ENCODE data around the gene MSI2. TPM values are rescaled to one million over a fixed set of nuclear protein-coding genes. Genes with fewer than 3 reads are reported as not detected.

Gene MSI2
- total RNA-seq, 1 donor from 2014 or later = 144 TPM

DNA sequence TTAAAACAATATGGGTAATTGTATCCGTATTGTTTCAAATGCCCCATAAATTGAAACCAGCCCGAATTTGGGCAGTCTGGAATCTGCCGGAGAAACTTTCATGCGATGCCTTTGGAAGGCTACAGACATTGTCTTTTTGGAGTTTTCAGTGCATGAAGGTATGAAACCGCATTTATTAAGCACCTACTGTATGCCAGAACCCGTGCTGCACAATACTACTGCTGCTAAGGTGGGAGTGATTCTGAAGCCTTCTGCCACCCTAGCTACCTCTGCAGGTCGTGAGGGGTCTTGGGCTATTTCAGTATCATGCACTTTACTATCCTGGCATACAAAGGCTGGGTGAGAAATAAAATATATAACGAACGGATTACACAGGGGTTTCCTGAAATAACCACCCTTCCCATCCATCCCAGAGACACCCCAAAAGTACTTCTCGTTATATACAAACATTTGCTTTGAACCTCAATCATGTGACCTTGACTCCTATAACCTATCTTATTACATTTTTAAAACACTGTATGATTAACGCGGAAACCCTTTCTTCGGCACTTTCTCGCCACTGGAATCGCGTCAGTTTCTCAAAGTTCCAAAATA lies 1.0 kb upstream of the MSI2 start:
- H3K4me1 Mint-ChIP-seq = peaks cover 30% of the 10 kb centered on the region
- DNase-seq (ENCODE audit: low spot score in 2 of 2, unreplicated experiment in 2 of 2) = no peak
- no peaks in the 10 kb centered on the region for H3K27me3 Mint-ChIP-seq (ENCODE audit: low read depth)
- peaks cover 2% of the 10 kb centered on the region for H3K36me3 Mint-ChIP-seq
- TF ChIP-seq, protein P1, sequence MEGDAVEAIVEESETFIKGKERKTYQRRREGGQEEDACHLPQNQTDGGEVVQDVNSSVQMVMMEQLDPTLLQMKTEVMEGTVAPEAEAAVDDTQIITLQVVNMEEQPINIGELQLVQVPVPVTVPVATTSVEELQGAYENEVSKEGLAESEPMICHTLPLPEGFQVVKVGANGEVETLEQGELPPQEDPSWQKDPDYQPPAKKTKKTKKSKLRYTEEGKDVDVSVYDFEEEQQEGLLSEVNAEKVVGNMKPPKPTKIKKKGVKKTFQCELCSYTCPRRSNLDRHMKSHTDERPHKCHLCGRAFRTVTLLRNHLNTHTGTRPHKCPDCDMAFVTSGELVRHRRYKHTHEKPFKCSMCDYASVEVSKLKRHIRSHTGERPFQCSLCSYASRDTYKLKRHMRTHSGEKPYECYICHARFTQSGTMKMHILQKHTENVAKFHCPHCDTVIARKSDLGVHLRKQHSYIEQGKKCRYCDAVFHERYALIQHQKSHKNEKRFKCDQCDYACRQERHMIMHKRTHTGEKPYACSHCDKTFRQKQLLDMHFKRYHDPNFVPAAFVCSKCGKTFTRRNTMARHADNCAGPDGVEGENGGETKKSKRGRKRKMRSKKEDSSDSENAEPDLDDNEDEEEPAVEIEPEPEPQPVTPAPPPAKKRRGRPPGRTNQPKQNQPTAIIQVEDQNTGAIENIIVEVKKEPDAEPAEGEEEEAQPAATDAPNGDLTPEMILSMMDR (IDR thresholded peaks at IDR 0.05; ENCODE audit: unreplicated experiment) = no peak
- peak overlapping the region; percentile 86 for H3K4me3 Mint-ChIP-seq
- H3K27ac Mint-ChIP-seq = peak overlapping the region; percentile 92
- peaks cover 12% of the 10 kb centered on the region for H3K9me3 Mint-ChIP-seq

DNA sequence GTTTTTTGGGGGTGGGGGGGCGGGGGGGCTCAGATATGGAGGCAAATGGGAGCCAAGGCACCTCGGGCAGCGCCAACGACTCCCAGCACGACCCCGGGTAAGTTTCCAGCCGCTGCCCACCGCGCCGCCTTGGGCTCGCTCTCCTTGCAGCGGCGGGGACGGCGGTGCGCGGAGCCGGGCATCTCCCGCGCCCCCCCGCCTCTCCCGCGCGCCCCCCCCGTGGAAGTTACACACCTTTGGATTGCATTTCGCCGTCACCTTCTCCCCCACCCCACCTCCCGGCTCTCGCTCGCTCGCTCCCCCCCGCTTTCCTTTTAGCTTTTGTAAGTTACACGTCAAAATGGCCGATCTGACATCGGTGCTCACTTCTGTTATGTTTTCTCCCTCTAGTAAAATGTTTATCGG lies 387 bp downstream of the MSI2 start:
- Mint-ChIP-seq H3K27ac (peak overlapping the region; percentile 83), H3K27me3 (ENCODE audit: low read depth) (no peaks in the 10 kb centered on the region), H3K36me3 (peaks cover 5% of the 10 kb centered on the region), H3K9me3 (no peaks in the 10 kb centered on the region), H3K4me3 (peak overlapping the region; percentile 79), H3K4me1 (peaks cover 43% of the 10 kb centered on the region)
- no peak for DNase-seq (ENCODE audit: low spot score in 2 of 2, unreplicated experiment in 2 of 2)
- TF ChIP-seq, protein P1 (IDR thresholded peaks at IDR 0.05; ENCODE audit: unreplicated experiment) = no peak

DNA sequence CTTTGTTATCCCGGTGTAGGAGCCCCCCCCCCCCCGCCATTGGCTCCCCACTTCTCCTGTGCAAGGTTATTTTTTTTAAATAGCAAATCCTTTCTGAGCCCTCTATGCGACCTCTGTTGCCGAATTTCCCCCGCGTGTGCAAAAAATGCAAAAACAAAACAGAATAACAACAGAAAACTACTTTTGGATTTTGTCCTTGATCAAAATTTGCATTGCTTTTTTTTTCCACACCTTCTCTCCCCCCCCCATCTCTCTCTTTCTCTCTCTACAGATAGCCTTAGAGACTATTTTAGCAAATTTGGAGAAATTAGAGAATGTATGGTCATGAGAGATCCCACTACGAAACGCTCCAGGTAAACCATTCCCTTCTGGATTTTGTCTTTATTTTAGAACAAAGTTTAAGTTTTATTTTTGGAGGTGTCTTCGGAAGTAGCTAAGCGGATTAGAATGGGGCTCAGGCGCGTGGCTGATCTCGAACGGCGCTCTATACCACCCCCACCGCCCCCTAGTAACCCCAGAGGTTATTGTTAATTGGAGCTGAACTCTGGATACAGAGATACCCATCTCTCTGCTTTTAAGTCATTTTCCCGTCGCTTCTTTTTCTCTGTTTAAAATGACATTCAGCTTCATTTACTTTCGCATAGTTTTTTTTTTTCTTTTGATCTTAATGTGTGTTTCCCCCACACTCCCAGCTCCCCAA lies 1.0 kb downstream of the MSI2 start:
- Mint-ChIP-seq H3K27ac (peak overlapping the region; percentile 83), H3K9me3 (no peaks in the 10 kb centered on the region), H3K36me3 (peaks cover 11% of the 10 kb centered on the region), H3K27me3 (ENCODE audit: low read depth) (no peaks in the 10 kb centered on the region), H3K4me1 (peaks cover 43% of the 10 kb centered on the region), H3K4me3 (peak overlapping the region; percentile 79)
- no peak for DNase-seq (ENCODE audit: low spot score in 2 of 2, unreplicated experiment in 2 of 2)
- TF ChIP-seq, protein P1 (IDR thresholded peaks at IDR 0.05; ENCODE audit: unreplicated experiment) = no peak

DNA sequence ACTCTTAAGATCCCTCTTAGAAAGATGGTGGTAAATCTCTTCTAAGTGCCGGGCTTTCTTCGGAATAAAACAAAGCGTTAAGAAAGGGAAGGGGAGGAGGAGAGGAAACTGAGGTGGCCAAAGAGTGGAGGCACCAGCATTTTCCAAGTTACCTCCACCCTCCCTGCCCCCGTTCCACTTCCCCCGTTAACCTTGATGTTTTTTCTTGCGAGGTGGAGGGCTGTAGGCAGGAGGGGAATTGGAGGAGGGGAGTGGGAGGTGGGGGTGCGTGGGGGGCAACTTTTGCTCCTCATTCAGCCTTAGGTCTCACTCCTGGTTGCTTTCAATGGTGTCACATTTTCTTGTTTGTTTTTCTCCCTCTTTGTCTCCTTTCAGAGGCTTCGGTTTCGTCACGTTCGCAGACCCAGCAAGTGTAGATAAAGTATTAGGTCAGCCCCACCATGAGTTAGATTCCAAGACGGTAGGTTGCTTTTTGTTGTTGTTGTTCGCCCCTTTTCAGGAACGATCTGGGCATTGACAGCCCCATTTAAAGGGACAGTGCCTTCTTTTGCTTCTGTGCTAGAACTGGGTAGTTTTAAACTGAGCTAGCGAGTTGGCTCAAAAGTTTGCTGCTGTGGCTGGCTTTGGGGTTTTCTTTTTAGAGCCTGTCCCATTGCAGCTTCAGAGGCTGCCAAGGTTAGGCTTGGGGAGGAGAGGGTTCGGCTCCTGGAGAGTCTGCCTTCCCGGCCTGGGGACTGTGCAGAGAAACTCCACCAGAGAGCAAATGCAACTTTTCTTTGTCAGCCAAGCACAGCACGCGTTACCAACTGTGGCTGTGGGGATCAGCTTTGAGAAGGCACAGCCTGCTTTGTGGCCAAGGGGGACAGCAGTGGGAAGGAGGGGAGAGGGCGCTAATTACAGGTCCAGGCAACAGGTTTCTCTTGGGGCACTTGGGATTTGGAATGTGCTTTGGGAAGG lies 1.9 kb downstream of the MSI2 start:
- Mint-ChIP-seq H3K27me3 (ENCODE audit: low read depth) (no peaks in the 10 kb centered on the region), H3K4me1 (peaks cover 50% of the 10 kb centered on the region), H3K4me3 (peak overlapping the region; percentile 79), H3K27ac (peak overlapping the region; percentile 83), H3K9me3 (no peaks in the 10 kb centered on the region), H3K36me3 (peaks cover 19% of the 10 kb centered on the region)
- no peak for DNase-seq (ENCODE audit: low spot score in 2 of 2, unreplicated experiment in 2 of 2)
- TF ChIP-seq, protein P1 (IDR thresholded peaks at IDR 0.05; ENCODE audit: unreplicated experiment) = no peak

DNA sequence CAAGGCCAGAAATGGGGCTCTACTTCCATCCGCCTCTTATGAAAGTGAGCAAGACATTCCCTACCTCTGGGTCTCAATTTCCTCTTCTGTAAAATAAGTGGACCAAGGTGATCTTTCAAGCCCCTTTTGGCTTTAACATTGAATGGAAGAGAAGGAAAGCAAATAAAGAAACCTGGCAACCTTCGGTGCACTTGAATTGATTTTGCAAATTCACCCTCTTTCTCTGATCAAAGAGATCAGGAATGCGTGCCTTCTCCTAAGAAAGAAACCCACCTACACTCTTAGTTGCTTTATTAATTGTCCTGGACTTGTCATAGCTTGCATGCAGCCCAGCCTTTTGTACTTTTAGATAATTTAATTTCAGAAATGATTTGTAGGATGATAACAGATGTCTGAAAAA lies 3.0 kb downstream of the MSI2 start:
- Mint-ChIP-seq H3K36me3 (peaks cover 28% of the 10 kb centered on the region), H3K27ac (peak overlapping the region; percentile 83), H3K4me1 (peaks cover 59% of the 10 kb centered on the region), H3K27me3 (ENCODE audit: low read depth) (no peaks in the 10 kb centered on the region), H3K4me3 (peak overlapping the region; percentile 79), H3K9me3 (no peaks in the 10 kb centered on the region)
- DNase-seq (ENCODE audit: low spot score in 2 of 2, unreplicated experiment in 2 of 2) = no peak
- TF ChIP-seq, protein P1 (IDR thresholded peaks at IDR 0.05; ENCODE audit: unreplicated experiment) = no peak

All from mesothelial cell of epicardium (in vitro differentiated cells).